ENCODE data around the gene NOS3.
"Not testable (repeated sequence)": the region's sequence is repeated elsewhere in the genome, so short reads cannot be mapped to it uniquely, and the experiment has no call there.

NOS3 gene

GRCh38 chr7:151000897-151001495 lies 10.2 kb downstream of the NOS3 start:
- no peak for DNase-seq (ENCODE audit: low spot score)

GRCh38 chr7:151001546-151001945 lies 10.7 kb downstream of the NOS3 start:
- DNase-seq (ENCODE audit: low spot score), result no peak

- DNase-seq (ENCODE audit: low spot score), result no peak
Measured at GRCh38 chr7:151003572-151003971, 12.8 kb downstream of the NOS3 start.

- DNase-seq (ENCODE audit: low spot score), result no peak
Measured at GRCh38 chr7:151005566-151005965, 14.7 kb downstream of the NOS3 start.

- DNase-seq (ENCODE audit: low spot score), result peak; percentile 44
Measured at GRCh38 chr7:151006590-151007300, 15.9 kb downstream of the NOS3 start.

GRCh38 chr7:151007469-151007898 lies 16.7 kb downstream of the NOS3 start:
- DNase-seq (ENCODE audit: low spot score), result no peak

GRCh38 chr7:151008143-151008510 lies 17.3 kb downstream of the NOS3 start:
- DNase-seq (ENCODE audit: low spot score), result no peak

GRCh38 chr7:151008511-151009323 lies 17.9 kb downstream of the NOS3 start:
- peak; percentile 89 for DNase-seq (ENCODE audit: low spot score)

GRCh38 chr7:151009327-151010036 lies 18.7 kb downstream of the NOS3 start:
- peak; percentile 54 for DNase-seq (ENCODE audit: low spot score)

- DNase-seq (ENCODE audit: low spot score), result no peak
Measured at GRCh38 chr7:151010037-151010306, 19.2 kb downstream of the NOS3 start.

- no peak for DNase-seq (ENCODE audit: low spot score)
Measured at GRCh38 chr7:151010307-151011096, 19.7 kb downstream of the NOS3 start.

GRCh38 chr7:151011097-151011409 lies 20.2 kb downstream of the NOS3 start:
- DNase-seq (ENCODE audit: low spot score), result no peak

GRCh38 chr7:151011616-151012015 lies 20.8 kb downstream of the NOS3 start:
- DNase-seq (ENCODE audit: low spot score), result not testable (repeated sequence)

GRCh38 chr7:151012031-151012692 lies 21.3 kb downstream of the NOS3 start:
- no peak for DNase-seq (ENCODE audit: low spot score)

GRCh38 chr7:151012911-151013347 lies 22.1 kb downstream of the NOS3 start:
- peak; percentile 71 for DNase-seq (ENCODE audit: low spot score)

GRCh38 chr7:151013356-151013732 lies 22.5 kb downstream of the NOS3 start:
- DNase-seq (ENCODE audit: low spot score), result no peak

GRCh38 chr7:151013733-151014497 lies 23.1 kb downstream of the NOS3 start:
- DNase-seq (ENCODE audit: low spot score), result peak; percentile 92

- DNase-seq (ENCODE audit: low spot score), result no peak
Measured at GRCh38 chr7:151014950-151015349, 24.1 kb downstream of the NOS3 start.

GRCh38 chr7:151015967-151016366 lies 25.1 kb downstream of the NOS3 start:
- DNase-seq (ENCODE audit: low spot score), result no peak

GRCh38 chr7:151016505-151016904 lies 25.7 kb downstream of the NOS3 start:
- DNase-seq (ENCODE audit: low spot score), result no peak

GRCh38 chr7:151016942-151017341 lies 26.1 kb downstream of the NOS3 start:
- DNase-seq (ENCODE audit: low spot score), result no peak
